NCI-H2107 treated with DMSO at 0.1 percent for 48 hours (cell line): Measurements from ENCODE around the gene KLRF2.

Source experiments
- DNase-seq: peaks from one replicate; lab custom pipeline; 2025; ENCODE audit not compliant: unreplicated experiment; lab: John Stamatoyannopoulos, UW

KLRF2 gene

DNA sequence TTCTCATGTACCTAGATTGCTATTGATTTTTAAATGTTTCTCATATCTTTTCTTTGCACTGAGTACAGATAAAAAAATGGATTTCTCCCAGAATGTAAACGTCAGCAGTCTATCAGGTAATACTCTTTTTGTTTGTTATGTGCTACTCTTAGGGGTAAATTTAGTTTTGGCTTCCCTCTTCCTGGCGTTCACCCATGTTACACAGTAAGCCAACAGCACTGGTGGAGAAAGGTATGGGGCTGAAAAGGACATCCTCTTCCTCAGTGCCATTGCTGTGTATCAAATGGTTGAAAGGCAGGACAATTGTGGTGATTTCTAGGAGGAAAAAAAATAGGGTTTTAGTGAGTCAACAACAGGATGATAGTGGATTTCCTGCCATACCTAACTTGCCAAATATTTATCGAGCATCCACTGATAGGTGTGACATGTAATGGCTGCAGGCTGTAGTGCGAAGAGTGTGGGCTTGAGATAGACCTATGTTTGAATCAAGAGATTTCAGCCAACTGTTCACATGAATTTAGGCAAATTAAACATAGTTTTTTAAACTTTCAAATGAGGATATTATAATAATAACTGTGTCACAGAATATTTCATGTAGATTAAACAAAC, 7.5 kb downstream of the KLRF2 start:
- DNase-seq: no peak

DNA sequence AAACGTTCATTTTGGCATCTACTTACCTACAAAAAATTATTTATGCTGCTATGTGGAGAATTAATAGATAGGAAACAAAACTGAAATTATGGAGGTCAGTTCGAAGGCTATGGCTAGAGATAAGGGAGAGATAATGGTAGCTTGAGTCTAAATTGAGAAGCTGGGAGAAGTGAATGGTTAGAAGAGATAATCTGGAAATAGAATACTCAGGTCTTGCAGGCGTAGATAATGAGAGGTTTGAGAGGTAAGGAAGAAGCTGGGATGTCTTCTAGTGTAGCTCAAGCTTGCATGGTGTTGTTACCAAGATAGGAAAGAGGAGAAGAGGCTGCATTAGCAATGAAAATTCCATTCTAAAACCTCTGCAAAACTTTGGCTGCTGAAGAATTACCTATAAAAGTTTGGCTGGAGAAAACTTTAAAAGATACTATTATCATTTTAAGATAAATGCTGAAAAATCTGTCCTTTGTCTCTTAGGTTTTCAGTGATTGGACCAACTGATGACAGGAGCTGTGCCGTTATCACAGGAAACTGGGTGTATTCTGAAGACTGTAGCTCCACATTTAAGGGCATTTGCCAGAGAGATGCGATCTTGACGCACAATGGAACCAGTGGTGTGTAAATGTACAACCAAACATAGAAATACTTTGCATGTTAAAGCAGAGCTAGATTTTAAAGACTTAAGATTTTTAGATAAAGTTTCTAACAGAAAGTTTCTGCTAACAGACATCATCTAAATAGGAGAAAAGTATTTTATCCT, 14.1 kb downstream of the KLRF2 start:
- no peak for DNase-seq

DNA sequence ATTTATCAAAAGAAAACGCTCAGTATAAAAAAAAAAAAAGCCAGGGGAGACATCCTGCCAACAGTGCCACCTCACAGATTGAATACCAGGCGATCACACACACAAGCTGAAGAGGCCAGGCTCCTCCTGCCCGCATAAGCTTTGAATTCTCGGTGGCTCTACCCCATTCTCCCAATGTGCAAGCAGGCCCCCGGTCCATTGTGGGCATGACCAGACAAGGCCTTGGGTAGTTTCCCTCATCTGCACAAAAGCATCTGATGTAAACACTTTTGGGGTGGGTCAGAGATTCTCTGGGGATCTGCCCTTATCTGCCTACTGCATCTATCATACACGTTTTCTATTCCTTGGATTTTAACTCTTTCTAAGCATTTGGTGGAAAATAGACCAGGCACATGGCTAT, 16.2 kb downstream of the KLRF2 start:
- DNase-seq: no peak

DNA sequence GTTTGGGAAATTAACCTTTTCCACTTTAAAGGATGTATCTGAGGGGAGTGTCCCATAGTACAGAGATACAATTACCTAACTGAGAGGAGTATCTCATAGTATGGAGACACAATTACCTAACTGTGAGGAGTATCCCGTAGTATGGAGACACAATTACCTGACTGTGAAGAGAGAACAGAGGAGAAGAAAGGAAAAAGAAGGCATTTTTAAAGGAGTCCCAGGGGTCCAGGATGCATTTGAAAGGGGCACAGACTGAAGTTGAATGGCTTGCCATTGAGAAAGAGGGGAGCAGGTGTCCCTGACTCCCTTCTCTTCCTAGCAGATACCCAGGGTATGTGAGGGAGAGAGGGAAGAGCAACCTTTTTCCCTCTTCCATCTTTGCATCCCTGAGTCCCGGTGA, 17.9 kb downstream of the KLRF2 start:
- DNase-seq: no peak

DNA sequence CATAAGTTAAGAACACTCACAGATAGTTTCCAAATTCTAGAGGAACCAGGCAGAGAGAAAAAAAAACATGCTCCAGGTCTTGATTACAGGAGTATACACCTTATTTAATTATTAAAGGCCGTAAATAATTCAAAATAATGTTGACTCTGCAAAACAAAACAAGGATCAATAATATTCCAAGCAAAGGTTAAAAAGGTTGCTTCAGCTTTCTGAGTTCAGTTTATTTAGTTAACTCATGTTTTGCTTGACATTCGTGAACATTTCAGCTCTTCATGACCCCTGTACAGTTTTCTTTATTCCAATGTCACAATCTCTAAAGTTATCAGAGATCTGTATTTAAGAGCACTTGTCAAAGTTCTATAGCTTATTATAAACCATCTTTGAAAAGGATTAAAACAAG, 19.6 kb downstream of the KLRF2 start:
- no peak for DNase-seq

DNA sequence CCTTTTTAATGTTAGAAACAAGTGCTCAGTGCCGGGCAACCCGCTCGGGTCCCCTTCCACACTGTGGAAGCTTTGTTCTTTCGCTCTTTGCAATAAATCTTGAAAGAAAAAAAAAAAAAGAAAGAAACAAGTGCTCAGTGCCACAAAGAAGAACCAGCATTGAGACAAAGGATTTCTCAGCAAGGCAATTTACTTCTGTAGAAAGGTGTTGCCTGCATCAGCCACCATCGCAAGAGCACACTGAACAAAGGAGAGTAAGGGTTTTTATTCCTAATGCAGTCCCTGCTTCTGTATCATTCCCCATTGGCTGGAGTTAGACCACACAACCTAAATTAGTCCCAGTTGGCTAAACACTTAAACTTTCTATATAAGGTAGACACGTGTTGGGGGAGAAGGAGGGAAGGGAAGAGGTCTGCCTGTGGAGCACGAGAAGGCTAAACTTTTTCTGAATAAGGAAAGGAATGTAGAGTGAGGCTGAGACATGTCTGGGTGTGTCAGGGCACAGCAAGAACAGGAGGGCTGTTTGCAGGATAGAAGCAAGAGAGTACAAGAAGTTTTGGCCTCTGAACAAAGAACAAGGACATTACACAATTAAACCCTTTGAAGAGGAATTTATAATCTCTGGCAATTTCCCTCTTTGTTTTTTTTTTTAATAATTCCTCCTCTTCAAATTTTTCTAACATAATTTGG, 21.4 kb downstream of the KLRF2 start:
- no peak for DNase-seq

DNA sequence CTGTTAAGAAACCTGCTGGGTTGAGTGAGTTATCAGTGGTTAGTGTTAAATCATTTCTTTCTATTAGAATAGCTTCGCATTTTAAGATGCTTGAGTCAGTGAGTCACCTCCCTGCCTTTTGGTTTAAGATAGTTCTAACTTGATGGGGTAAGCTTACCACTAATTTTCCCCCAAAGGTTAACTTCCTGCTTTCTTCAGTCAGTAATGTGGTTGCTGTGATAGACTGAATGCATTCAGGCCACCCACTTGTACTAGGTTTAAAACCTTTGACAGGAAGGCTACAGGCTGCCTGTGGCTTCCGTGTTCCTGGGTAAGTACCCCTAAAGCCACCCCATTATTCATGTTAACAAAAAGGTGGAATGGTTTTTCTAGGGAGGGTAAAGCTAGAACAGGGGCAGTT, 25.6 kb downstream of the KLRF2 start:
- DNase-seq: no peak

DNA sequence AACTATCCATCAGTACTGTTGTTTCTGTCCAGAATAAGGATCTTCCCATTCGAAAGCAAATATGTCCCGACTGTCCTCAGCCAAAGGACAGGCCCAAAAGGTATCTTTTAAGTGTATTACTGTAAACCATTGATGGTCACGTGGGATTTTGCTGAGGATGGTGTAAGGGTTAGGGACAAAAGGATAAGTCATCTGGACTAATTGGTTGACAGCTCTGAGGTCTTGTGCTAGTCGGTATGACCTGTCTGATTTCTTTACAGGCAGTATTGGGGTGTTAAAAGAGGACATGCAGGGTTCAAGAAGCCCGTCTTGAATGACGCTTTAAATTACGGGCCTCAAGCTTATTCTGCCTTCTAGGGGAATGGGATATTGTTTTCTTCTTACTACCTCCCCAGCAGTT, 26.5 kb downstream of the KLRF2 start:
- DNase-seq: no peak

DNA sequence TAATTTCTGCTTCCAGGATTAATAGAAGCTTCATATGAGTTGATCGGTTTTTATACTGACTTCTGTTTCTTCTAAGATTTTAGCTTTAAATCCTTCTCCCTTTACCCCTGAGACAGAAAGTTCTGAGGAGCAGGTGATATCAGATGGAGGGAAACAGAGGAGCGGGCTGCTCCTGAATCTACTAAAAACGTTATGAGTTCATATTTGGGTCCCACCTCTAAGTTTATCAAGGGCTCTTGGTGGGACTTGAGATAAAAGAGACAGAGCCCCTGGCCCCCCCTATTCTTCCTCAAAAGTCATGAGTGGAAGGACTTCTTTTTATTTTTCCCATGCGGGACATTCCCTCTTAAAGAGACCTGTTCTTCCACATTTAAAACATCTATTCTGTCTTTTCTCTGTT, 27.1 kb downstream of the KLRF2 start:
- DNase-seq: no peak

DNA sequence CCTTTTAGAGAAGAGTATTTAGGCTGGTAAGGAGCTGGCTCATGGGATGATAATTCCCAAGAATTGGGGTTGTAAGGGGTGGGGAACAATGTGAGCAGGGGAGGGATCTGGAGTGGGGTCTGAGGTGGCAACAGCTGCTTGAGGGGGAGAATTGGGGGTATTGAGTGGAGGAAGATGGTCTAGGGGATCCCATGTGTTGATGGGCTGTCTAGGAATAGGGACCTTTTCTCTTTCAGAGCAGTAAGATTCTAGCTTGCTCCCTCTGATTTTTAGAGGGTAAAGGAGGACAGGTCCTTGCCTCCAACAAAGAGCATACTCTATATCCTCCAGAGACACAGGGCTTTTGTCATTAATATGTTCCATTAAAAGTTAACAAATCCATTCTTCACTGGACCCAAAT, 28.4 kb downstream of the KLRF2 start:
- DNase-seq: no peak

DNA sequence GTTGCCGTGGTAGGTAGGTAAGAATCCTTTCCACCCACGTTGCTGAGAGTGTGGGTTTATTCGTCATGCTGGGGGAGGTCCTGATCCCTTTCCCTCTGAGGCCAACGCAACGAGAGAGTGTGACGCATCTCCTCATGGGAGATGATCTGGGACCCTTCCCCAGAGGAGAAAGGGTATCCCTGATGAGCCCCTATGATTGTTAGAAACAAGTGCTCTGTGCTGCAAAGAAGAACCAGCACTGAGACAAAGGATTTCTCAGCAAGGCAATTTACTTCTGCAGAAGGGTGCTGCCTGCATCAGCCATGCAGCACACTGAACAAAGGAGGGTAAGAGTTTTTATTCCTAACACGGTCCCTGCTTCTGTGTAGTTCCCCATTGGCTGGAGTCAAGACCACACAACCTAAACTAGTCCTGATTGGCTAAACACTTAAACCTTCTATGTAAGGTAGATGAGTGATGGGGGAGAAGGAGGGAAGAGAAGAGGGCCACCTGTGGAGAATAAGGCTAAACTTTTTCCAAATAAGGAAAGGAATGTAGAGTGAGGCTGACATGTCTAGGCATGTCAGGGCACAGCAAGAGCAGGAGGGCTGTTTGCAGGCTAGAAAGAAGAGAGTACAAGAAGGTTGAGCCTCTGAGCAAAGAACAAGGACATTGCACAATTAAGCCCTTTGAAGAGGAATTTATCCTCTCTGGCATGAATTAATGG, 29.6 kb downstream of the KLRF2 start:
- DNase-seq: no peak

DNA sequence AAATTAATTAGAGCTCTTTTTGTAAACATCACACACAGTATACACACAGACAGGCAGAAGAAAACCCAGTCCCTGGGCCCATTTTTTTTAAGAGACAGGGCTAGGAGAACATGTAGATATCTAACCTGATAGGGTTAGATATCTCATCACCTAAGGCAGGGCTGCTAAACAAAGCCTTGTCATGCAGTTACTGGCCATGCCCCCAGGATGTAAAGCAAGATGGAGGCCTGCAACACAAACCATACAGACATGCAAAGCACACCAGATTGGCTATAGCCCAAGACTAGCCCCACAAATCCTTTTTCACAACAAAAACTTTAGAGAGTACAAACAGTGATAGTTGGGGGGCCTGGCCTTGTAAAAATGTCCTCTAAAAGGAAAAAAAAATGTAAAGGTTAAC, 30.4 kb downstream of the KLRF2 start:
- DNase-seq: no peak

DNA sequence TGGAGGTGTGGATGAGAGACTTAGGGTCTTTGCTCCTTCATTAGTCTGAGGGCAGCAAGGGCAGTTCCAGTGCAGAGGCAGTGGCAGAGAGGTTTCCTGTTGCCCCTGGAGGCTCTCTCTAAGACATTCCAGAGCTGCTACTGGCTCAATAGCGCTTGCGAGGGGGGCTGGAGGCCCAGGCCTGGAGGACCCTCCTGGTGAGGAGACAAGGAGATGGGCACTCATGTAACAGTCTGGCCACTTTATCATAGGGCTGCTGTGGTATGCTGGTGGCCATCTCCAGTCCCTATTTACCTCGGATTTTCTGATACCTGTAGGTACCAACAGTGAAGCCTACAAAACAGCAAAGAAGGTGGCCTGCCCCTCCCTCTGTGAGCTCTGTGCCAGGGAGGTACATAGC, 38.2 kb downstream of the KLRF2 start:
- DNase-seq: no peak

DNA sequence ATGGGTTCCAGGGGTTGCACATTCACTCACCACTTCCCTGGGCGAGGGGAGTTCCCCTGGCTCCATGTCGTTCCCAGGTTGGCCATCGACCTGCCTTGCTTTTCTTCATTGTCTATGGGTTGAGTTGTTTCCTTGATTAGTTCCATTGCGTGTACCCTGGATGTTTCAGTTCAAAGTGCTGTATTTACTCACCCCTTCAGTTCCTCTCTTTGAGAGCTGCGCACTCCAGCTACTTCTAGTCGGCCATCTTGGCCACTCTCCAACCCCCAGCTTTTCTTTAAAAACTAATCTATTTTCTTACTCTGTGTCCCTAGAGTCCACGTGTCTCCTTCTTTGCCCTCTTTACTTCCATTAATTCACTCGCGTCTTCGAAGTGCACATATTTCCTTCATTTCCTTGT, 39.2 kb downstream of the KLRF2 start:
- no peak for DNase-seq

DNA sequence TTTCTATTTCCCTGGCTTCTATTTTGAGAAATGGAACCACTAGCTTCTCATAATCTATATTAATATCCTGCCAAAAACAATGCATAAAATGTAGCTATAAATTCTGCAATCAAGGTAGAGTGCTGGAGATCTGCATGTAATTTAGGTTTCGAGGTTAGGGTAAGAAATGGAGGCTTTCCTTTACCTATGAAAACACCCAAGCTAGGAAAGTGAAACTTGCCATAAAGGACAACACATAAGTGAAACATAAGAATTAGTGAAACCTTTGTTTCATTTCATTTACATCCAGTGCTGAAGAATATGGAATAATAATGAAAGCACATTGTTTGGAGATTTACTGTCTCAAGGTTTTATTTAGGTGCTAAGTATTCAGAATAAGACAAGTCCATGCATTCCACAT, 41.1 kb downstream of the KLRF2 start:
- no peak for DNase-seq

DNA sequence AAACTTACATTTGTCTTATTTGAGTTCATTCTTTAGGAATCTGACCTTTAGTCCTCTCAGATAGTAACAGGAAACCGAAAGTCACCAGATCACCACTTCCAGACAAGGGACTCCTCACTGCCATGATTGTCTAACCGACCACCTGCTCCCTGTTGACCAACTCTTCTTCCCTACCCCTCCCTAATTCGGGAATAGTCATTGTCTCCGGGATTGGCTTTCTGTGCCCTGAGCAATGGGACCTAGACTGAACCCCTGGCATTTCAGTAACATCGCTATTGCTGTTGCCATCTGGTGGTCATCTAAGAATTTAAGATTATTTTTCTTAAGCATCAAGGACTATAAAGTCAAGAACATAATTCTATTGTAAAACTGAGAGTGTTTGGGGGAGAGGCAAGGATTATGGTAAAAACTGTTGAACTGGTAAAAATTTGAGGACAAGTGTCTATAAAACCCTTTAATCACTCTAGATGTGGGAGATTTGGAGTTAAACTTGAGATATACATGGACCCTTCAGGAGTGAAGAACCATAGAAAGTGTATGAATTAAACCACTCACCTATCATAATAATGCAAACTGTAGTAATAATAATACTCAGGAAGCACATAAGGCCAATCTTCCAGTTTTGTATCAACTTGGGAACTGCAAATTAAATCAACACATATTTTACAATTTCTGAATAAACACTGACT, 44.6 kb downstream of the KLRF2 start:
- no peak for DNase-seq

DNA sequence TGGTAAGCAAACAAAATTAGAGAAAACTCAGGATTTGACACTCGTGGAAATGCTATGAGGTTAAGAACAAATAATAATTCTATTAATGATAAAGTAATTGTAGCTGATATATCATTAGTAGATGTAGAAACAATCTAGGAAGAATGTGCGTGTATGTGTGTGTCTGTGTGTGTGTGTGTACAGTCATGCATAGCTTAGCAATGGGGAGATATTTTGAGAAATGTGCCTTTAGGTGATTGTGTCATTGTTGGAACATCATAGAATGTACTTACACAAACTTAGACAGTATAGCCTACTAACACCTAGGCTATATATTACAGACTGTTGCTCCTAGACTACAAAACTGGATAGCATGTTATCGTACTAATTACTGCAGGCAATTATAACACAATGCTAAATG, 45.6 kb downstream of the KLRF2 start:
- DNase-seq: no peak

DNA sequence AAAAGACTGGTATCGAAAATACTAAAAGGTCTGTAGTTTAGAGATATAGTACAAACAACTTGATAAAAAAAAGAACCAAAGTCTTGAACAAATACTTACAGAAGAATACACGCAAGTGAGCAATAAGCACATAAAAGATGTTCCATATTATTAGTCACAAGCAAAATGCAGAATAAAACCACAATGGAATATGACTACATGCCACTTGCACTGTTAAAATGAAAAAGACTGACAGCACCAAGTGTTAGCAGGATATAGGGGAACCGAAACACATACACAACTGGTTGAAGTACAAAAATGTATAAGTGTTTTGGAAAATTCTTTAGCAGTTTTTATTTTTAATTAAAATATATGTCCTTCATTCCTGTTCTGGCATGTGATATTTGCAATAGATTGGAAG, 47.3 kb downstream of the KLRF2 start:
- DNase-seq: no peak

DNA sequence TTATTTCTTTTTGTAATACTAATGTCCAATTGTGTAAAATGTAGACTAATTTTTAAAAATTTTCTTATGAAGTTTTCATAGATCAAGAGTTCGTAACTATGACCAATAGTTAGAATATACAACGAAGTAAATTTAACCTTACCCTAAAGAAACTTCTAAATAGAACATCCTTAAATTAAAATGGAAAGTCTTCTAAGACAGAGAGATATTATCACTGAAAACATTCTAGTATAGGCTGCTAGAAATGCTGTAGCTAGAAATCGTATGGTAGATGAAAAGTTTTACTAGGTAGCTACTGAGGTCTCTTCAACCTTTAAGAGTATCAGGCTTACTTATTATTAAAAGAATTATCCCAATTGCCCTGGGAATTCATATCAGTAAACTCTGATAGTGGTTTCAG, 50.0 kb downstream of the KLRF2 start:
- DNase-seq: no peak

DNA sequence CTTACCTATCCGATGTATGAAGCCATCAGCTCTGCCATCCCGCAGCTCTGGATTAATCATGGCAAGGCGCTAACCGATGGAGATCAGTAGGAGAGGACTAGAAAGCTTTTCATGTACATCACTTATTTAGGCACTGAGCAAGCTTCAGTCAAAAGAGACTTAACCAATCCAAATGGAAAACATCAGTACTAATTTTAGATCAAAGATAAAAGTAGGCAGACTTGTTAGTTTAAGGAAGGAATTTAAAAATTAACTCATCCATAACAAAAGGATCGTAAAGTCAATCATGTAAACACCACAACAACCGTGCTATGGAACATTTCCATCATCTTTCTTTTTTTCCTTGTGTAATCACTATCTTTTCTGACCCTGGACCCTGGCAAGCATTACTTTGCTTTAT, 51.0 kb downstream of the KLRF2 start, which contains the start of gene CLEC2A:
Gene CLEC2A (minus strand): TSS at position 101 of the 400 bp plus-strand sequence. CDS start 41 bp downstream, at position 60.
- no peak for DNase-seq

DNA sequence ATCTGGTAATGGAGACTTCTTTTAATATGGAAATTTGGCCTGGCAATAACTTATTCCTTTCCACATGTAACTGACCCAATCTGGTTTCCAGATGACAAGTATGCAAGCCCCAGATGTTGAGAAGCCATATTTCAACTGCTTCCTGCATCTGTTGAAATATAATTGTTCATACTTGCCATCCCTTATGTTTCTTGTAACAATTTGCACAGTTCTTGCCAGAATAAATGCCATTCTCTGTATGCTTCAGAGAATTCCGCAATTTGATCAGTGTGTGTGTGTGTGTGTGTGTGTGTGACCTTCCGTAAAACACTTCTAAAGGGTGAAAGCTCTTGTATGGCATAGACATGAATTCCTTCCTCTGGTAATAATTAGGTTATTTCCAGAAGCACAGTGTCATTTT, 52.7 kb downstream of the KLRF2 start:
- DNase-seq: no peak
